GM23338 (cell line): Measurements from ENCODE around the gene TSPAN4. TPM values are rescaled to one million over a fixed set of nuclear protein-coding genes. Genes with fewer than 3 reads are reported as not detected.

ENCODE experiments used
- ATAC-seq: fragments of 200-7000 bp; cut with Tn5 transposase; 3 replicates; pipeline ENCODE4 v1.9.1; 2020
- DNase-seq: peaks from one replicate; pipeline ENCODE4 v3.0.0-alpha.2; 2015; ENCODE audit warnings: low spot score
- H2AFZ ChIP-seq: fragments of 200-600 bp; sonication (generic); 2 replicates; pipeline ENCODE4 v1.8.0; 2016; ENCODE audit warnings: antibody characterized with exemption, mild to moderate bottlenecking, moderate library complexity
- H3F3A ChIP-seq: fragments of 200-600 bp; sonication (generic); replicated peaks from 2 replicates; pipeline ENCODE4 v1.8.0; 2017; ENCODE audit warnings: antibody characterized with exemption, mixed run types, low read depth
- H3K27ac ChIP-seq: fragments of 200-600 bp; sonication (generic); 2 replicates; pipeline ENCODE4 v1.6.1; 2016; ENCODE audit warnings: low read depth
- H3K27me3 ChIP-seq: fragments of 200-600 bp; sonication (generic); 2 replicates; pipeline ENCODE4 v1.8.0; 2016; ENCODE audit warnings: mild to moderate bottlenecking, mixed run types, moderate library complexity; ENCODE audit not compliant: insufficient read depth
- H3K36me3 ChIP-seq: fragments of 200-600 bp; sonication (generic); 2 replicates; pipeline ENCODE4 v1.8.0; 2016; ENCODE audit warnings: mild to moderate bottlenecking; ENCODE audit not compliant: insufficient read depth
- H3K4me1 ChIP-seq: fragments of 200-600 bp; sonication (generic); 2 replicates; pipeline ENCODE4 v1.8.0; 2016; ENCODE audit warnings: mild to moderate bottlenecking, moderate library complexity; ENCODE audit not compliant: insufficient read depth
- H3K4me2 ChIP-seq: fragments of 200-600 bp; sonication (generic); 2 replicates; pipeline ENCODE4 v1.7.1; 2017; ENCODE audit warnings: mixed run types
- H3K4me3 ChIP-seq: fragments of 200-600 bp; sonication (generic); 2 replicates; pipeline ENCODE4 v1.6.1; 2016; ENCODE audit warnings: mixed run types
- H3K79me2 ChIP-seq: fragments of 200-600 bp; sonication (generic); replicated peaks from 2 replicates; pipeline ENCODE4 v1.8.0; 2017; ENCODE audit warnings: mild to moderate bottlenecking; ENCODE audit not compliant: insufficient read depth
- H3K9me2 ChIP-seq: fragments of 200-600 bp; sonication (generic); 2 replicates; pipeline ENCODE4 v1.8.0; 2017; ENCODE audit not compliant: insufficient read depth
- H4K20me1 ChIP-seq: fragments of 200-600 bp; sonication (generic); replicated peaks from 2 replicates; pipeline ENCODE4 v1.8.0; 2017; ENCODE audit warnings: mild to moderate bottlenecking; ENCODE audit not compliant: insufficient read depth
- H3K27ac Mint-ChIP-seq: 2 replicates; pipeline ENCODE4 v1.8.0; 2020; ENCODE audit warnings: inconsistent platforms, mild to moderate bottlenecking, moderate library complexity, mixed read lengths
- H3K27me3 Mint-ChIP-seq: 3 replicates; pipeline ENCODE4 v1.8.0; 2022; ENCODE audit warnings: low read depth, mild to moderate bottlenecking, moderate library complexity, mixed read lengths, inconsistent platforms; ENCODE audit not compliant: insufficient read depth, poor library complexity
- H3K36me3 Mint-ChIP-seq: 3 replicates; pipeline ENCODE4 v1.8.0; 2021; ENCODE audit warnings: low read depth, mild to moderate bottlenecking, inconsistent platforms, moderate library complexity, mixed read lengths
- H3K4me1 Mint-ChIP-seq: 3 replicates; pipeline ENCODE4 v1.8.0; 2020; ENCODE audit warnings: mild to moderate bottlenecking, inconsistent platforms, mixed read lengths
- H3K4me3 Mint-ChIP-seq: 3 replicates; pipeline ENCODE4 v1.8.0; 2021; ENCODE audit warnings: moderate library complexity, mild to moderate bottlenecking, inconsistent platforms, mixed read lengths
- H3K9me3 Mint-ChIP-seq: 3 replicates; pipeline ENCODE4 v1.8.0; 2020; ENCODE audit warnings: moderate library complexity, mild to moderate bottlenecking, inconsistent platforms, mixed read lengths
- CREB1 ChIP-seq: fragments of 250-450 bp; sonication (Bioruptor Pico); IDR thresholded peaks from 2 replicates; pipeline ENCODE4 v1.5.0; 2020; ENCODE audit warnings: low read depth, mild to moderate bottlenecking, moderate library complexity
- ETS1 ChIP-seq: IDR thresholded peaks from 2 replicates; pipeline ENCODE4 v1.6.1; 2016; ENCODE audit warnings: antibody characterized with exemption
- NANOG ChIP-seq: IDR thresholded peaks from 2 replicates; pipeline ENCODE4 v1.6.1; 2016; ENCODE audit warnings: antibody characterized with exemption, borderline replicate concordance
- POLR2AphosphoS5 ChIP-seq: IDR thresholded peaks from 2 replicates; pipeline ENCODE4 v1.6.1; 2016; ENCODE audit warnings: antibody characterized with exemption, low read depth
- STAT1 ChIP-seq: IDR thresholded peaks from one replicate; pipeline ENCODE4 v1.6.1; 2016; ENCODE audit warnings: antibody characterized with exemption; ENCODE audit not compliant: unreplicated experiment
- ZNF462 ChIP-seq: fragments of 250-450 bp; sonication (Bioruptor Pico); IDR thresholded peaks from 2 replicates; pipeline ENCODE4 v1.5.0; 2020; ENCODE audit warnings: mild to moderate bottlenecking, moderate library complexity
- polyA plus RNA-seq: library from polyadenylated mRNA; unstranded; fragments of >200 nt; fragmentation: Nextera tagmentation; extraction: Ambion mirVana; gene quantifications from 2 replicates; pipeline ENCODE4 v1.2.1, GENCODE V29; 2016
- total RNA-seq: library from RNA; depleted of rRNA; stranded (reverse); fragments of >200 nt; shearing (Covaris generic); gene quantifications from 2 replicates; pipeline ENCODE4 v1.2.3, GENCODE V29; 2014

The TSPAN4 gene
- total and polyA plus RNA-seq, 2 experiments from 2014 or later = 76.8 to 150 TPM

- no peak for DNase-seq
- no peaks in the 10 kb centered on the region for H3K9me2 ChIP-seq
- no peaks in the 10 kb centered on the region; the same call in 1 of the 2 replicates for H4K20me1 ChIP-seq
- H3K27ac ChIP-seq = peak within 1 kb of the TSS; percentile 90
- peak within 1 kb of the TSS; percentile 89 for H3K4me3 ChIP-seq
- peaks cover 26% of the 10 kb centered on the region for H3K4me1 ChIP-seq
- Mint-ChIP-seq H3K27me3 (peaks cover 61% of the 10 kb centered on the region), H3K4me3 (peak within 1 kb of the TSS; percentile 79), H3K9me3 (no peaks in the 10 kb centered on the region; the same call in 2 of the 3 replicates), H3K4me1 (peaks cover 42% of the 10 kb centered on the region), H3K27ac (0 out of 2 replicates have a peak within 1 kb of the TSS, but pooled peaks have one; percentile 67), H3K36me3 (peaks cover 7% of the 10 kb centered on the region; the same call in 1 of the 3 replicates)
- no peaks in the 10 kb centered on the region for H3K79me2 ChIP-seq
- H3K4me2 ChIP-seq = peak within 1 kb of the TSS; percentile 98
- peak within 1 kb of the TSS; percentile 96 for H2AFZ ChIP-seq
- peaks cover 24% of the 10 kb centered on the region for H3F3A ChIP-seq
- no peaks in the 10 kb centered on the region for H3K36me3 ChIP-seq
- ATAC-seq = no peak
- peaks cover 28% of the 10 kb centered on the region for H3K27me3 ChIP-seq
- TF ChIP-seq STAT1 (no peak), ETS1 (no peak), POLR2AphosphoS5 (no peak)
Measured at GRCh38 chr11:827897-828192, 14.8 kb upstream of the TSPAN4 start, which contains the start of gene CRACR2B. Gene CRACR2B (plus strand): TSS chr11:827919. CDS start chr11:828608, 689 bp downstream.

GRCh38 chr11:828506-829175, 14.0 kb upstream of the TSPAN4 start:
- peaks cover 24% of the 10 kb centered on the region for H3F3A ChIP-seq
- H3K4me2 ChIP-seq = peak overlapping the region; percentile 98
- no peaks in the 10 kb centered on the region for H3K9me2 ChIP-seq
- H3K79me2 ChIP-seq = no peaks in the 10 kb centered on the region
- ATAC-seq = no peak
- Mint-ChIP-seq H3K4me1 (peaks cover 43% of the 10 kb centered on the region), H3K36me3 (peaks cover 7% of the 10 kb centered on the region; the same call in 1 of the 3 replicates), H3K4me3 (peak overlapping the region; percentile 79), H3K27ac (no peak overlapping the region), H3K27me3 (peaks cover 60% of the 10 kb centered on the region), H3K9me3 (no peaks in the 10 kb centered on the region; the same call in 2 of the 3 replicates)
- peak overlapping the region; percentile 89 for H3K4me3 ChIP-seq
- H3K36me3 ChIP-seq = no peaks in the 10 kb centered on the region
- H3K27me3 ChIP-seq = peaks cover 28% of the 10 kb centered on the region
- no peaks in the 10 kb centered on the region; the same call in 1 of the 2 replicates for H4K20me1 ChIP-seq
- TF ChIP-seq ETS1 (no peak; the same call in 1 of the 2 replicates), STAT1 (no peak), CREB1 (CRISPR knock-in tag) (no peak), ZNF462 (no peak), NANOG (no peak)
- H2AFZ ChIP-seq = no peak overlapping the region
- H3K27ac ChIP-seq = no peak overlapping the region
- DNase-seq = no peak
- H3K4me1 ChIP-seq = peaks cover 28% of the 10 kb centered on the region
